HEK293 (cell line): ENCODE data around the gene AZGP1.

Experiments
- GLIS2 ChIP-seq: fragments of 450-650 bp; formaldehyde crosslinking; IDR thresholded peaks from 2 replicates; pipeline ENCODE4 v1.5.1; 2016; ENCODE audit warnings: missing biosample characterization, missing genetic modification characterization
- HOXC10 ChIP-seq: sonication (generic); formaldehyde crosslinking; IDR thresholded peaks from 2 replicates; pipeline ENCODE4 v1.8.1; 2023; ENCODE audit warnings: mild to moderate bottlenecking, missing genetic modification reagents
- KLF1 ChIP-seq: fragments of 450-650 bp; formaldehyde crosslinking; IDR thresholded peaks from 2 replicates; pipeline ENCODE4 v1.5.1; 2016; ENCODE audit warnings: missing biosample characterization, missing genetic modification characterization
- MZF1 ChIP-seq: fragments of 450-650 bp; formaldehyde crosslinking; IDR thresholded peaks from 2 replicates; pipeline ENCODE4 v1.5.1; 2017; ENCODE audit warnings: missing biosample characterization, missing genetic modification characterization, borderline replicate concordance
- ZBTB48 ChIP-seq: fragments of 450-650 bp; formaldehyde crosslinking; IDR thresholded peaks from 2 replicates; pipeline ENCODE4 v1.5.1; 2016; ENCODE audit warnings: missing biosample characterization, missing genetic modification characterization
- ZBTB8A ChIP-seq: fragments of 450-650 bp; formaldehyde crosslinking; IDR thresholded peaks from 2 replicates; pipeline ENCODE4 v1.5.1; 2016; ENCODE audit warnings: missing biosample characterization, missing genetic modification characterization
- ZFP3 ChIP-seq: fragments of 450-650 bp; formaldehyde crosslinking; IDR thresholded peaks from 2 replicates; pipeline ENCODE4 v1.5.1; 2016; ENCODE audit warnings: low read depth, missing biosample characterization, missing genetic modification characterization
- ZNF157 ChIP-seq: fragments of 450-650 bp; formaldehyde crosslinking; IDR thresholded peaks from 2 replicates; pipeline ENCODE4 v1.5.1; 2016; ENCODE audit warnings: missing biosample characterization, missing genetic modification characterization
- ZNF16 ChIP-seq: fragments of 450-650 bp; formaldehyde crosslinking; IDR thresholded peaks from 2 replicates; pipeline ENCODE4 v1.5.1; 2016; ENCODE audit warnings: low read depth, missing biosample characterization, missing genetic modification characterization
- ZNF175 ChIP-seq: fragments of 450-650 bp; formaldehyde crosslinking; IDR thresholded peaks from 2 replicates; pipeline ENCODE4 v1.5.1; 2016; ENCODE audit warnings: missing biosample characterization, missing genetic modification characterization
- ZNF202 ChIP-seq: fragments of 450-650 bp; formaldehyde crosslinking; IDR thresholded peaks from 2 replicates; pipeline ENCODE4 v1.5.1; 2016; ENCODE audit warnings: missing biosample characterization, missing genetic modification characterization, borderline replicate concordance
- ZNF223 ChIP-seq: fragments of 450-650 bp; formaldehyde crosslinking; IDR thresholded peaks from 2 replicates; pipeline ENCODE4 v1.5.1; 2016; ENCODE audit warnings: missing biosample characterization, missing genetic modification characterization
- ZNF23 ChIP-seq: fragments of 450-650 bp; formaldehyde crosslinking; IDR thresholded peaks from 2 replicates; pipeline ENCODE4 v1.5.1; 2016; ENCODE audit warnings: missing biosample characterization, missing genetic modification characterization, borderline replicate concordance
- ZNF24 ChIP-seq: fragments of 450-650 bp; formaldehyde crosslinking; IDR thresholded peaks from 2 replicates; pipeline ENCODE4 v1.5.1; 2016; ENCODE audit warnings: missing biosample characterization, missing genetic modification characterization
- ZNF433 ChIP-seq: fragments of 450-650 bp; formaldehyde crosslinking; IDR thresholded peaks from 2 replicates; pipeline ENCODE4 v1.5.1; 2016; ENCODE audit warnings: missing biosample characterization, missing genetic modification characterization, low read depth
- ZNF654 ChIP-seq: fragments of 450-650 bp; formaldehyde crosslinking; IDR thresholded peaks from 2 replicates; pipeline ENCODE4 v1.5.1; 2016; ENCODE audit warnings: low read depth, missing biosample characterization, missing genetic modification characterization
- ZNF747 ChIP-seq: fragments of 450-650 bp; formaldehyde crosslinking; IDR thresholded peaks from 2 replicates; pipeline ENCODE4 v1.5.1; 2016; ENCODE audit warnings: missing biosample characterization, missing genetic modification characterization
- ZNF768 ChIP-seq: fragments of 450-650 bp; formaldehyde crosslinking; IDR thresholded peaks from 2 replicates; pipeline ENCODE4 v1.5.1; 2018; ENCODE audit warnings: missing biosample characterization, mild to moderate bottlenecking, missing genetic modification characterization
- ZNF830 ChIP-seq: fragments of 450-650 bp; IDR thresholded peaks from 2 replicates; pipeline ENCODE4 v1.5.0; 2018; ENCODE audit warnings: missing biosample characterization, missing genetic modification characterization, low read depth, mild to moderate bottlenecking, moderate library complexity
- TF ChIP-seq, protein P1 (sequence below): fragments of 450-650 bp; formaldehyde crosslinking; IDR thresholded peaks from 2 replicates; pipeline ENCODE4 v1.5.1; 2016; ENCODE audit warnings: missing biosample characterization, missing genetic modification characterization, low read depth
- TF ChIP-seq, protein P2 (sequence below): fragments of 450-650 bp; formaldehyde crosslinking; IDR thresholded peaks from 2 replicates; pipeline ENCODE4 v1.5.1; 2016; ENCODE audit warnings: missing biosample characterization, missing genetic modification characterization
- TF ChIP-seq, protein P3 (sequence below): fragments of 450-650 bp; formaldehyde crosslinking; IDR thresholded peaks from 2 replicates; pipeline ENCODE4 v1.5.1; 2016; ENCODE audit warnings: missing biosample characterization, missing genetic modification characterization
- TF ChIP-seq, protein P4 (sequence below): fragments of 450-650 bp; formaldehyde crosslinking; IDR thresholded peaks from 2 replicates; pipeline ENCODE4 v1.5.0; 2017; ENCODE audit warnings: missing biosample characterization, missing genetic modification characterization, borderline replicate concordance
- TF ChIP-seq, protein P5 (sequence below): fragments of 450-650 bp; formaldehyde crosslinking; IDR thresholded peaks from 2 replicates; pipeline ENCODE4 v1.5.1; 2017; ENCODE audit warnings: missing biosample characterization, missing genetic modification characterization

Gene AZGP1

DNA sequence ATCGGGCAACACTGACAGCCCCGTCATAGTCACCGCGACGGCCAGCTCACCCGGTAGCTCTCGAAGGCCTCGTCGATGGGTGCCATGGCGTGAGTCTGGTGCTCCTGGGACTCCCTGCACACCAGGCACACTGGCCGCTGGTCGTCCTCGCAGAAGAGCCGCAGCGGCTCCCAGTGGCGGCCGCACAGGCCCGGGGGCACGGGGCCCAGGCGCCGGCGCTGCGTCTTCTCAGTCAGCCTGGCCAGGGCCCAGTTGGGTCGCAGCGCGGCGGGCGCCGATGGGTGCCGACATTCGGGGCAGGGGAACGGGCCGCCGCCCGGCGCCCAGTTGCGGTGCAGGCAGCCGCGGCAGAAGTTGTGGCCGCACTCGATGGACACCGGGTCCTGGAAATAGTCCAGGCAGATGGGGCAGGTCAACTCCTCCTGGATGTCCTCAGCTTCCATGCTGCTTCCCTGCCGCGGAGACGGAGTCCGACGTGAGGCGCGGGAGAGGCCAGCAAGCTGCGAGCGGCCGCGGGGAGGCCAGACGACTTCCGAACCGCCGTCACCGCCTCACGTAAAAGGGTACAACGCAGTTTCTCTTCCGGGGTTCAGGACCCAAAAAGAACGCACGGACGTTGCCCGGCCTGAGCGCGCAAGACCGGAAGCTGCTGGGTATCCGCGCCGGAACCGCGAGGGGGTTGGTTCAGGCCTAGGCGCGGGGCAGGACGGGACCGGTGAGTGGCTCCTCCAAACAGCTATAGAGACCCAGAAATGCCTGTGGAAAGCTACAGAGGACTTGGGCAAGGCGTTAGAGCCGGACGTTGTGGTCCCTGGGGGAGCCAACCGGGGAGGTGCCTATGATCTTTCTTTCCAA lies 56.6 kb downstream of the AZGP1 start, which contains the start of gene TRIM4 (continued):
- TF ChIP-seq, protein P1, sequence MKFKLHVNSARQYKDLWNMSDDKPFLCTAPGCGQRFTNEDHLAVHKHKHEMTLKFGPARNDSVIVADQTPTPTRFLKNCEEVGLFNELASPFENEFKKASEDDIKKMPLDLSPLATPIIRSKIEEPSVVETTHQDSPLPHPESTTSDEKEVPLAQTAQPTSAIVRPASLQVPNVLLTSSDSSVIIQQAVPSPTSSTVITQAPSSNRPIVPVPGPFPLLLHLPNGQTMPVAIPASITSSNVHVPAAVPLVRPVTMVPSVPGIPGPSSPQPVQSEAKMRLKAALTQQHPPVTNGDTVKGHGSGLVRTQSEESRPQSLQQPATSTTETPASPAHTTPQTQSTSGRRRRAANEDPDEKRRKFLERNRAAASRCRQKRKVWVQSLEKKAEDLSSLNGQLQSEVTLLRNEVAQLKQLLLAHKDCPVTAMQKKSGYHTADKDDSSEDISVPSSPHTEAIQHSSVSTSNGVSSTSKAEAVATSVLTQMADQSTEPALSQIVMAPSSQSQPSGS, result no peak
- TF ChIP-seq ZNF433 (tag by site-specific recombination) (no peak), ZFP3 (tag by site-specific recombination) (no peak), ZNF24 (tag by site-specific recombination) (no peak), ZNF23 (tag by site-specific recombination) (no peak), ZNF747 (tag by site-specific recombination) (no peak), ZBTB48 (tag by site-specific recombination) (peak; percentile 48; the same call in 1 of the 2 replicates), ZNF768 (tag by site-specific recombination) (no peak), ZNF175 (tag by site-specific recombination) (no peak), GLIS2 (tag by site-specific recombination) (peak; percentile 80), ZNF157 (tag by site-specific recombination) (no peak), ZNF223 (tag by site-specific recombination) (peak; percentile 80; the same call in 1 of the 2 replicates), ZNF202 (tag by site-specific recombination) (no peak), ZBTB8A (tag by site-specific recombination) (peak; percentile 53), HOXC10 (CRISPR knock-in tag) (no peak), ZNF830 (tag by site-specific recombination) (no peak), ZNF16 (tag by site-specific recombination) (no peak), MZF1 (tag by site-specific recombination) (no peak), KLF1 (tag by site-specific recombination) (no peak), ZNF654 (no peak)
- TF ChIP-seq, protein P2, sequence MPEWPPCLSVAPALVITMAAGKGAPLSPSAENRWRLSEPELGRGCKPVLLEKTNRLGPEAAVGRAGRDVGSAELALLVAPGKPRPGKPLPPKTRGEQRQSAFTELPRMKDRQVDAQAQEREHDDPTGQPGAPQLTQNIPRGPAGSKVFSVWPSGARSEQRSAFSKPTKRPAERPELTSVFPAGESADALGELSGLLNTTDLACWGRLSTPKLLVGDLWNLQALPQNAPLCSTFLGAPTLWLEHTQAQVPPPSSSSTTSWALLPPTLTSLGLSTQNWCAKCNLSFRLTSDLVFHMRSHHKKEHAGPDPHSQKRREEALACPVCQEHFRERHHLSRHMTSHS (tag by site-specific recombination), result no peak
- TF ChIP-seq, protein P3, sequence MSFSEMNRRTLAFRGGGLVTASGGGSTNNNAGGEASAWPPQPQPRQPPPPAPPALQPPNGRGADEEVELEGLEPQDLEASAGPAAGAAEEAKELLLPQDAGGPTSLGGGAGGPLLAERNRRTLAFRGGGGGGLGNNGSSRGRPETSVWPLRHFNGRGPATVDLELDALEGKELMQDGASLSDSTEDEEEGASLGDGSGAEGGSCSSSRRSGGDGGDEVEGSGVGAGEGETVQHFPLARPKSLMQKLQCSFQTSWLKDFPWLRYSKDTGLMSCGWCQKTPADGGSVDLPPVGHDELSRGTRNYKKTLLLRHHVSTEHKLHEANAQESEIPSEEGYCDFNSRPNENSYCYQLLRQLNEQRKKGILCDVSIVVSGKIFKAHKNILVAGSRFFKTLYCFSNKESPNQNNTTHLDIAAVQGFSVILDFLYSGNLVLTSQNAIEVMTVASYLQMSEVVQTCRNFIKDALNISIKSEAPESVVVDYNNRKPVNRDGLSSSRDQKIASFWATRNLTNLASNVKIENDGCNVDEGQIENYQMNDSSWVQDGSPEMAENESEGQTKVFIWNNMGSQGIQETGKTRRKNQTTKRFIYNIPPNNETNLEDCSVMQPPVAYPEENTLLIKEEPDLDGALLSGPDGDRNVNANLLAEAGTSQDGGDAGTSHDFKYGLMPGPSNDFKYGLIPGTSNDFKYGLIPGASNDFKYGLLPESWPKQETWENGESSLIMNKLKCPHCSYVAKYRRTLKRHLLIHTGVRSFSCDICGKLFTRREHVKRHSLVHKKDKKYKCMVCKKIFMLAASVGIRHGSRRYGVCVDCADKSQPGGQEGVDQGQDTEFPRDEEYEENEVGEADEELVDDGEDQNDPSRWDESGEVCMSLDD, result peak; percentile 87
- TF ChIP-seq, protein P4, sequence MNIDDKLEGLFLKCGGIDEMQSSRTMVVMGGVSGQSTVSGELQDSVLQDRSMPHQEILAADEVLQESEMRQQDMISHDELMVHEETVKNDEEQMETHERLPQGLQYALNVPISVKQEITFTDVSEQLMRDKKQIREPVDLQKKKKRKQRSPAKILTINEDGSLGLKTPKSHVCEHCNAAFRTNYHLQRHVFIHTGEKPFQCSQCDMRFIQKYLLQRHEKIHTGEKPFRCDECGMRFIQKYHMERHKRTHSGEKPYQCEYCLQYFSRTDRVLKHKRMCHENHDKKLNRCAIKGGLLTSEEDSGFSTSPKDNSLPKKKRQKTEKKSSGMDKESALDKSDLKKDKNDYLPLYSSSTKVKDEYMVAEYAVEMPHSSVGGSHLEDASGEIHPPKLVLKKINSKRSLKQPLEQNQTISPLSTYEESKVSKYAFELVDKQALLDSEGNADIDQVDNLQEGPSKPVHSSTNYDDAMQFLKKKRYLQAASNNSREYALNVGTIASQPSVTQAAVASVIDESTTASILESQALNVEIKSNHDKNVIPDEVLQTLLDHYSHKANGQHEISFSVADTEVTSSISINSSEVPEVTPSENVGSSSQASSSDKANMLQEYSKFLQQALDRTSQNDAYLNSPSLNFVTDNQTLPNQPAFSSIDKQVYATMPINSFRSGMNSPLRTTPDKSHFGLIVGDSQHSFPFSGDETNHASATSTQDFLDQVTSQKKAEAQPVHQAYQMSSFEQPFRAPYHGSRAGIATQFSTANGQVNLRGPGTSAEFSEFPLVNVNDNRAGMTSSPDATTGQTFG (tag by site-specific recombination), result no peak
- TF ChIP-seq, protein P5, sequence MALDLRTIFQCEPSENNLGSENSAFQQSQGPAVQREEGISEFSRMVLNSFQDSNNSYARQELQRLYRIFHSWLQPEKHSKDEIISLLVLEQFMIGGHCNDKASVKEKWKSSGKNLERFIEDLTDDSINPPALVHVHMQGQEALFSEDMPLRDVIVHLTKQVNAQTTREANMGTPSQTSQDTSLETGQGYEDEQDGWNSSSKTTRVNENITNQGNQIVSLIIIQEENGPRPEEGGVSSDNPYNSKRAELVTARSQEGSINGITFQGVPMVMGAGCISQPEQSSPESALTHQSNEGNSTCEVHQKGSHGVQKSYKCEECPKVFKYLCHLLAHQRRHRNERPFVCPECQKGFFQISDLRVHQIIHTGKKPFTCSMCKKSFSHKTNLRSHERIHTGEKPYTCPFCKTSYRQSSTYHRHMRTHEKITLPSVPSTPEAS, result no peak
